22Rv1 (cell line): Measurements from ENCODE around the gene GARS1.

Source experiments
- H3K27ac ChIP-seq: fragments of 450-650 bp; 2 replicates; pipeline ENCODE4 v1.5.1; 2017
- ZFX ChIP-seq: fragments of 450-650 bp; IDR thresholded peaks from 2 replicates; pipeline ENCODE4 v1.6.1; 2017; ENCODE audit warnings: antibody characterized with exemption, borderline replicate concordance
- TF ChIP-seq, protein P1 (sequence below): fragments of 450-650 bp; IDR thresholded peaks from 2 replicates; pipeline ENCODE4 v1.5.1; 2017; ENCODE audit warnings: mild to moderate bottlenecking

GARS1 gene

GRCh38 chr7:30656006-30656957 is 61.6 kb downstream of the GARS1 start:
- no peak for TF ChIP-seq ZFX
- TF ChIP-seq, protein P1, sequence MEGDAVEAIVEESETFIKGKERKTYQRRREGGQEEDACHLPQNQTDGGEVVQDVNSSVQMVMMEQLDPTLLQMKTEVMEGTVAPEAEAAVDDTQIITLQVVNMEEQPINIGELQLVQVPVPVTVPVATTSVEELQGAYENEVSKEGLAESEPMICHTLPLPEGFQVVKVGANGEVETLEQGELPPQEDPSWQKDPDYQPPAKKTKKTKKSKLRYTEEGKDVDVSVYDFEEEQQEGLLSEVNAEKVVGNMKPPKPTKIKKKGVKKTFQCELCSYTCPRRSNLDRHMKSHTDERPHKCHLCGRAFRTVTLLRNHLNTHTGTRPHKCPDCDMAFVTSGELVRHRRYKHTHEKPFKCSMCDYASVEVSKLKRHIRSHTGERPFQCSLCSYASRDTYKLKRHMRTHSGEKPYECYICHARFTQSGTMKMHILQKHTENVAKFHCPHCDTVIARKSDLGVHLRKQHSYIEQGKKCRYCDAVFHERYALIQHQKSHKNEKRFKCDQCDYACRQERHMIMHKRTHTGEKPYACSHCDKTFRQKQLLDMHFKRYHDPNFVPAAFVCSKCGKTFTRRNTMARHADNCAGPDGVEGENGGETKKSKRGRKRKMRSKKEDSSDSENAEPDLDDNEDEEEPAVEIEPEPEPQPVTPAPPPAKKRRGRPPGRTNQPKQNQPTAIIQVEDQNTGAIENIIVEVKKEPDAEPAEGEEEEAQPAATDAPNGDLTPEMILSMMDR, result no peak
- no peak overlapping the region for H3K27ac ChIP-seq

GRCh38 chr7:30657131-30657530 is 62.5 kb downstream of the GARS1 start:
- TF ChIP-seq, protein P1, result no peak
- no peak overlapping the region for H3K27ac ChIP-seq

GRCh38 chr7:30658479-30659074 is 63.9 kb downstream of the GARS1 start:
- no peak overlapping the region for H3K27ac ChIP-seq
- no peak for TF ChIP-seq ZFX
- TF ChIP-seq, protein P1, result no peak

GRCh38 chr7:30659312-30659711 is 64.6 kb downstream of the GARS1 start:
- TF ChIP-seq ZFX, result no peak
- TF ChIP-seq, protein P1, result no peak
- no peak overlapping the region for H3K27ac ChIP-seq

GRCh38 chr7:30660331-30661255 is 65.9 kb downstream of the GARS1 start:
- no peak for TF ChIP-seq ZFX
- TF ChIP-seq, protein P1, result no peak
- H3K27ac ChIP-seq, result no peak overlapping the region

DNA sequence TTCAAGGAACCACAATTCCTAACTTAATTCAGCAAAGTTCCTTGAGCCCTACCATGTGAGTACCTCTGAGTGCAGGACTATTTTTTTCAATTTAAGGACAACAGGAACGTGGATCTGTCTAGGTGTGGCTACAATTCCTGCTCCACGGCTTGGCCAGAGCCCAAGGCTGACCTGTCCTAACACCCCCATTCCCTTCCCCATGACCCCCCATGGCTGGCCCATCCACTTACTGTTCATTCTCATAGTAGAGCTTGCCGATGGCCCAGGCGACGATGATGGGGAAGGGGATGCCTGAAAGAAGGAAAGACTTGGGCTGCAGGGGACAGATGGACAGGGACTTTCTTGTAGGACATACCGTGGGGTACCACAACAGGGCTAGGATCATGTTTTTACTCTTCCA is 67.2 kb downstream of the GARS1 start:
- H3K27ac ChIP-seq, result no peak overlapping the region
- no peak for TF ChIP-seq ZFX
- TF ChIP-seq, protein P1, result no peak
